ENCODE data around the gene RFC2. TPM values are rescaled to one million over a fixed set of nuclear protein-coding genes. Genes with fewer than 3 reads are reported as not detected.
A peak's percentile ranks its signal among the peaks of the same experiment; 100 is the strongest.

Gene RFC2
- total RNA-seq, 1 experiment from 2014 or later = 73.6 TPM

GRCh38 chr7:74289659-74290552 is 35.7 kb upstream of the RFC2 start:
- Histone ChIP-seq H3K27ac (ENCODE audit: insufficient read length, low read depth, low read length) (no peak overlapping the region), H2BK15ac (ENCODE audit: low read depth, low read length) (no peak overlapping the region), H2AK5ac (ENCODE audit: insufficient read length, low read length) (no peak overlapping the region), H4K5ac (ENCODE audit: insufficient read length, low read depth, low read length) (no peak overlapping the region), H3T11ph (ENCODE audit: low read length) (no peak overlapping the region), H2AFZ (ENCODE audit: low read length) (no peak overlapping the region), H3K56ac (ENCODE audit: insufficient read length, low read depth, low read length) (no peak overlapping the region), H3K4ac (ENCODE audit: low read depth, low read length) (no peak overlapping the region), H3K79me1 (ENCODE audit: insufficient read depth, low read depth, low read length, poor library complexity, severe bottlenecking) (peaks cover 4% of the 10 kb centered on the region), H4K20me1 (ENCODE audit: control insufficient read depth, insufficient read depth, insufficient read length) (no peaks in the 10 kb centered on the region), H4K91ac (ENCODE audit: insufficient read length, low read depth, low read length) (no peak overlapping the region), H3K9me3 (ENCODE audit: control insufficient read depth, low read depth, low read length) (no peaks in the 10 kb centered on the region), H3K4me2 (ENCODE audit: insufficient read depth, insufficient read length, low read length) (peak overlapping the region; percentile 74), H3K23me2 (ENCODE audit: insufficient read length, low read depth, low read length, poor library complexity, severe bottlenecking) (peaks cover 12% of the 10 kb centered on the region), H3K4me1 (ENCODE audit: insufficient read depth, low read length) (peaks cover 7% of the 10 kb centered on the region; the same call in 1 of the 2 replicates), H3K14ac (ENCODE audit: insufficient read depth, low read length) (no peak overlapping the region; the same call in none of the 2 replicates), H3K79me2 (ENCODE audit: insufficient read depth, low read length) (peaks cover 20% of the 10 kb centered on the region; the same call in 1 of the 2 replicates), H3K27me3 (ENCODE audit: insufficient read depth, low read length) (no peaks in the 10 kb centered on the region), H2BK5ac (ENCODE audit: insufficient read length, low read length) (no peak overlapping the region), H3K23ac (ENCODE audit: insufficient read length, low read depth, low read length) (no peak overlapping the region), H2BK120ac (ENCODE audit: low read depth, low read length, poor library complexity, severe bottlenecking) (no peak overlapping the region), H2BK20ac (ENCODE audit: low read depth, low read length, poor library complexity, severe bottlenecking) (no peak overlapping the region), H3K18ac (ENCODE audit: insufficient read length, low read depth, low read length) (no peak overlapping the region), H3K9ac (ENCODE audit: extremely low read depth, insufficient read length, low read length) (peak overlapping the region; percentile 46), H2BK12ac (ENCODE audit: insufficient read length, low read depth, low read length) (no peak overlapping the region), H4K8ac (replicated peaks; ENCODE audit: insufficient read length, low read depth, low read length) (no peak overlapping the region)
- TF ChIP-seq CTCF (conservative IDR thresholded peaks at IDR 0.05) = no peak
- H3K4me3 Mint-ChIP-seq = peak overlapping the region; percentile 67 to 76
- peaks cover 0 to 2% (median 0%) of the 10 kb centered on the region in 3 experiments; a peak in 2 of 7 replicates for H3K36me3 Mint-ChIP-seq (ENCODE audit: insufficient read depth in 1 of 3, low read depth in 3 of 3)
- H3K9me3 Mint-ChIP-seq = no peaks in the 10 kb centered on the region
- DNase-seq = no peak
- no peak overlapping the region for H3K27ac Mint-ChIP-seq
- peaks cover 41 to 49% of the 10 kb centered on the region in 2 experiments for H3K4me1 Mint-ChIP-seq
- peaks cover 36% of the 10 kb centered on the region for H3K27me3 Mint-ChIP-seq (ENCODE audit: low read depth)
- no CpG with 5 or more reads among the region's 60 CpGs for WGBS (ENCODE audit: extremely low coverage, insufficient read length, low lambda C conversion rate)

Data from H9 (cell line).